HG03060 (cell line): ENCODE measurements around the gene SNRK.

Source experiments
- ATAC-seq: cut with Tn5 transposase; IDR thresholded peaks from one replicate; pipeline ENCODE4 v1.9.1; 2021; ENCODE audit warnings: low read depth, moderate number of reproducible peaks; ENCODE audit not compliant: unreplicated experiment

Gene SNRK

GRCh38 chr3:43369404-43370292, 83.3 kb downstream of the SNRK start:
- ATAC-seq: no peak

- no peak for ATAC-seq
Measured at GRCh38 chr3:43370293-43370980, 84.1 kb downstream of the SNRK start.

- no peak for ATAC-seq
Measured at GRCh38 chr3:43371494-43371893, 85.2 kb downstream of the SNRK start.

GRCh38 chr3:43372007-43372740, 85.8 kb downstream of the SNRK start:
- ATAC-seq: no peak

- no peak for ATAC-seq
Measured at GRCh38 chr3:43372809-43373559, 86.6 kb downstream of the SNRK start.

GRCh38 chr3:43373560-43373928, 87.2 kb downstream of the SNRK start:
- no peak for ATAC-seq

GRCh38 chr3:43378066-43378935, 92.0 kb downstream of the SNRK start:
- no peak for ATAC-seq

- ATAC-seq: no peak
Measured at GRCh38 chr3:43379343-43379742, 93.0 kb downstream of the SNRK start.

GRCh38 chr3:43388175-43388574, 101.8 kb downstream of the SNRK start:
- ATAC-seq: no peak

GRCh38 chr3:43388915-43389314, 102.6 kb downstream of the SNRK start:
- no peak for ATAC-seq

- ATAC-seq: no peak
Measured at GRCh38 chr3:43389388-43390254, 103.3 kb downstream of the SNRK start.

GRCh38 chr3:43390255-43390588, 103.9 kb downstream of the SNRK start:
- ATAC-seq: no peak

- ATAC-seq: no peak
Measured at GRCh38 chr3:43391621-43392020, 105.3 kb downstream of the SNRK start.

- ATAC-seq: no peak
Measured at GRCh38 chr3:43394041-43394554, 107.8 kb downstream of the SNRK start.

- ATAC-seq: no peak
Measured at GRCh38 chr3:43399034-43399433, 112.7 kb downstream of the SNRK start.

- ATAC-seq: no peak
Measured at GRCh38 chr3:43400167-43400566, 113.8 kb downstream of the SNRK start.
